HepG2 (cell line): ENCODE results near the gene ANKS3. TPM values are rescaled to one million over a fixed set of nuclear protein-coding genes. Genes with fewer than 3 reads are reported as not detected.

Source experiments
- ARHGAP35 ChIP-seq: sonication (generic); formaldehyde crosslinking; IDR thresholded peaks from 2 replicates; pipeline ENCODE4 v1.9.0; 2022; ENCODE audit warnings: mild to moderate bottlenecking, inconsistent platforms, moderate library complexity, missing genetic modification reagents, borderline replicate concordance
- CCDC6 ChIP-seq: sonication (generic); formaldehyde crosslinking; IDR thresholded peaks from 2 replicates; pipeline ENCODE4 v1.8.1; 2022; ENCODE audit warnings: mild to moderate bottlenecking, missing genetic modification reagents, moderate library complexity
- DMTF1 ChIP-seq: sonication (generic); formaldehyde crosslinking; IDR thresholded peaks from 2 replicates; pipeline ENCODE4 v1.4.0; 2020; ENCODE audit warnings: mild to moderate bottlenecking, missing genetic modification reagents
- GABPA ChIP-seq, 2 experiments: IDR thresholded peaks; 2 replicates each; pipeline ENCODE4 v1.6.1; 2011 to 2016; ENCODE audit warnings: low read depth in 2 of 2, low read length in 1 of 2, missing biosample characterization in 1 of 2, missing genetic modification characterization in 1 of 2
- HMG20B ChIP-seq: conservative IDR thresholded peaks from 2 replicates; pipeline ENCODE4 v1.6.1; 2016; ENCODE audit warnings: missing genetic modification reagents, missing compliant biosample characterization
- NR2F2 ChIP-seq: IDR thresholded peaks from 2 replicates; pipeline ENCODE4 v1.6.1; 2012; ENCODE audit warnings: low read depth, inconsistent platforms, borderline replicate concordance
- RBFOX2 ChIP-seq: fragments of 200-400 bp; formaldehyde crosslinking; IDR thresholded peaks from 2 replicates; pipeline ENCODE4 v1.6.1; 2017; ENCODE audit warnings: low read depth, mild to moderate bottlenecking, low read length
- SMAD1 ChIP-seq: sonication (generic); formaldehyde crosslinking; IDR thresholded peaks from 2 replicates; pipeline ENCODE4 v1.4.0; 2020; ENCODE audit warnings: missing genetic modification reagents, low read depth, mild to moderate bottlenecking, borderline replicate concordance
- SMARCC2 ChIP-seq: fragments of 450-650 bp; IDR thresholded peaks from 2 replicates; pipeline ENCODE4 v1.6.1; 2017; ENCODE audit warnings: antibody characterized with exemption, mild to moderate bottlenecking
- TIGD3 ChIP-seq: sonication (generic); formaldehyde crosslinking; IDR thresholded peaks from 2 replicates; pipeline ENCODE4 v1.5.1; 2020; ENCODE audit warnings: mild to moderate bottlenecking, missing genetic modification reagents, borderline replicate concordance
- ZNF383 ChIP-seq: sonication (generic); formaldehyde crosslinking; IDR thresholded peaks from 2 replicates; pipeline ENCODE4 v1.4.0; 2020; ENCODE audit warnings: missing genetic modification reagents, mild to moderate bottlenecking, borderline replicate concordance
- ZNF512B ChIP-seq: sonication (generic); formaldehyde crosslinking; IDR thresholded peaks from 2 replicates; pipeline ENCODE4 v1.5.1; 2020; ENCODE audit warnings: missing genetic modification reagents, mild to moderate bottlenecking, borderline replicate concordance
- ZNF552 ChIP-seq: sonication (generic); formaldehyde crosslinking; IDR thresholded peaks from 2 replicates; pipeline ENCODE4 v1.9.0; 2022; ENCODE audit warnings: missing genetic modification reagents, mild to moderate bottlenecking, borderline replicate concordance
- ZNF557 ChIP-seq: sonication (generic); formaldehyde crosslinking; IDR thresholded peaks from 2 replicates; pipeline ENCODE4 v1.4.0; 2020; ENCODE audit warnings: missing genetic modification reagents
- ZNF660 ChIP-seq: sonication (generic); formaldehyde crosslinking; IDR thresholded peaks from 2 replicates; pipeline ENCODE4 v1.5.1; 2020; ENCODE audit warnings: mild to moderate bottlenecking, low read depth, missing genetic modification reagents, borderline replicate concordance
- polyA plus RNA-seq, 8 experiments: library from polyadenylated mRNA; depleted of rRNA in 3 of 8; stranded (reverse) in 7 of 8; unstranded in 1 of 8; fragments of >200 nt; fragmentation: Illumina TruSeq in 4 of 8; extraction: Trizol in 4 of 8; gene quantifications; 2 replicates each; pipeline versions ENCODE4 v1.2.1 to v1.2.3, GENCODE V29; 2011 to 2016; ENCODE audit warnings: low read depth in 4 of 8, missing spikeins in 1 of 8, mixed read lengths in 1 of 8; ENCODE audit not compliant: insufficient read depth in 1 of 8
- total RNA-seq, 5 experiments: library from RNA; depleted of rRNA; stranded (reverse); fragments of >200 nt; fragmentation: Illumina TruSeq; extraction: Trizol; gene quantifications; 2 replicates each; pipeline ENCODE4 v1.2.3, GENCODE V29; 2016; ENCODE audit warnings: low read depth in 1 of 5
- TF ChIP-seq, protein P1 (sequence below): sonication (generic); formaldehyde crosslinking; IDR thresholded peaks from 2 replicates; pipeline ENCODE4 v1.9.0; 2021; ENCODE audit warnings: missing genetic modification reagents, borderline replicate concordance
- TF ChIP-seq, protein P2 (sequence below): IDR thresholded peaks from 2 replicates; pipeline ENCODE4 v1.6.1; 2018; ENCODE audit warnings: missing genetic modification reagents, mild to moderate bottlenecking, missing compliant biosample characterization
- TF ChIP-seq, protein P3 (sequence below): sonication (generic); formaldehyde crosslinking; IDR thresholded peaks from 2 replicates; pipeline ENCODE4 v1.8.1; 2023; ENCODE audit warnings: mild to moderate bottlenecking, moderate library complexity, missing genetic modification reagents

The ANKS3 gene
- total and polyA plus RNA-seq, 2 of the 13 experiments (the other 11 are each of a cell fraction or from before 2014, with no cell fraction given) = 11.4 to 15.9 TPM

DNA sequence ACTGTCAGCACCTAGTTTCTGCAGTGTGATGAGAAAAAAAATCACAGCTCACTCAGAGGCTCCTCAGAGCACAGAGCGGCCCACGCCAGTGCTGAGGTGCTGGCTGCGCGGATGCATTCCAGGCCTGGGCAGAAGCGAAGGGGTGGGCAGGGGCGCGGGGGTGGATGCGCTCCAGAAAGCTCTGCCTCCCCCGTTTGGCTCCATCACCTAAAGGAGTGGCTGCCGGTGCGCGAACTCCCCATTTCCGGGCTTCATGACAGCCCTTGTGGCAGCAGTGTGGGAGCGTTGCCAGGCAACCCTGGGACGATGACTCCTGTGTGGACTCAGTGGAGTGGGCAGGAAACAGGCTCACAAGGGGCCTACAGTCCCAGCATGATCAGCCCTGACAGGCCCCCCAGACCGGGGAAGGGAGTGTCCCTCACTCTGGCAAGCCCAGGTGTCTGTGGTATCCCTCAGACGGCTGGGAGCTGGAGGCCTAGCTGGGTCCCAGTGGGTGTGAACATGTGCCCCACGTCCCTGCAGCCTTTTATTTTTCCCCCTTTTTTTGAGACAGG is 73.5 kb downstream of the ANKS3 start (continued):
- no peak for TF ChIP-seq ZNF512B (CRISPR knock-in tag)
- no peak for TF ChIP-seq CCDC6 (CRISPR knock-in tag)
- TF ChIP-seq SMAD1 = no peak
- no peak for TF ChIP-seq ZNF552
- no peak for TF ChIP-seq SMARCC2
- no peak for TF ChIP-seq DMTF1 (CRISPR knock-in tag)
- TF ChIP-seq HMG20B (CRISPR knock-in tag) = no peak
- TF ChIP-seq, protein P1, sequence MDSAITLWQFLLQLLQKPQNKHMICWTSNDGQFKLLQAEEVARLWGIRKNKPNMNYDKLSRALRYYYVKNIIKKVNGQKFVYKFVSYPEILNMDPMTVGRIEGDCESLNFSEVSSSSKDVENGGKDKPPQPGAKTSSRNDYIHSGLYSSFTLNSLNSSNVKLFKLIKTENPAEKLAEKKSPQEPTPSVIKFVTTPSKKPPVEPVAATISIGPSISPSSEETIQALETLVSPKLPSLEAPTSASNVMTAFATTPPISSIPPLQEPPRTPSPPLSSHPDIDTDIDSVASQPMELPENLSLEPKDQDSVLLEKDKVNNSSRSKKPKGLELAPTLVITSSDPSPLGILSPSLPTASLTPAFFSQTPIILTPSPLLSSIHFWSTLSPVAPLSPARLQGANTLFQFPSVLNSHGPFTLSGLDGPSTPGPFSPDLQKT = no peak
- no peak for TF ChIP-seq ZNF383 (CRISPR knock-in tag)
- no peak for TF ChIP-seq ZNF660
- TF ChIP-seq, protein P2, sequence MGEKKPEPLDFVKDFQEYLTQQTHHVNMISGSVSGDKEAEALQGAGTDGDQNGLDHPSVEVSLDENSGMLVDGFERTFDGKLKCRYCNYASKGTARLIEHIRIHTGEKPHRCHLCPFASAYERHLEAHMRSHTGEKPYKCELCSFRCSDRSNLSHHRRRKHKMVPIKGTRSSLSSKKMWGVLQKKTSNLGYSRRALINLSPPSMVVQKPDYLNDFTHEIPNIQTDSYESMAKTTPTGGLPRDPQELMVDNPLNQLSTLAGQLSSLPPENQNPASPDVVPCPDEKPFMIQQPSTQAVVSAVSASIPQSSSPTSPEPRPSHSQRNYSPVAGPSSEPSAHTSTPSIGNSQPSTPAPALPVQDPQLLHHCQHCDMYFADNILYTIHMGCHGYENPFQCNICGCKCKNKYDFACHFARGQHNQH (CRISPR knock-in tag) = 0 out of 2 replicates have a peak, but pooled peaks have one; percentile 21
- no peak for TF ChIP-seq ARHGAP35 (CRISPR knock-in tag)
- no peak for TF ChIP-seq NR2F2
- TF ChIP-seq RBFOX2 = no peak
- TF ChIP-seq GABPA (IDR thresholded peaks at IDR 0.05; ENCODE audit: low read depth, low read length) = no peak
- TF ChIP-seq GABPA (CRISPR knock-in tag; IDR thresholded peaks at IDR 0.05; ENCODE audit: low read depth) = peak; percentile 37; the same call in 1 of the 2 replicates
- no peak for TF ChIP-seq ZNF557 (CRISPR knock-in tag)
- TF ChIP-seq TIGD3 (CRISPR knock-in tag) = no peak
- TF ChIP-seq, protein P3, sequence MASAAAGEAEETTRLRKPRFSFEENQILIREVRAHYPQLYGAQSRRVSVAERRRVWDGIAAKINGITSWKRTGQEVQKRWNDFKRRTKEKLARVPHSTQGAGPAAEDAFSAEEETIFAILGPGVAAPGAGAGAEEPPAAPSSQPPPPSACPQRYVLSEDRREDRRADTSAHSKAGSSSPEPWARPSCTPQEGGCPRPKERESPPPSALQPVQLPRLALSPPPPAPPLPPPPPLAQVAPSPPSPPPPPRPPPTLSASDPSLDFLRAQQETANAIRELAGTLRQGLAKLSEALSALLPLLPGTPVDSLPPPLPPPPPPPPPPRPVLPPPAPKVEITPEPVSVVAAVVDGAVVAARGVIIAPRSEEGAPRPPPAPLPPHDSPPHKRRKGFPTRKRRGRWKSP = no peak
